ENCODE results near the gene GRAMD1A.

GRCh38 chr19:35066121-35066520 is 66.0 kb downstream of the GRAMD1A start:
- TF ChIP-seq CTCF (IDR thresholded peaks at IDR 0.05): no peak
- TF ChIP-seq POLR2AphosphoS5 (IDR thresholded peaks at IDR 0.05): no peak
- no peak for TF ChIP-seq POLR2A (IDR thresholded peaks at IDR 0.05)

All from breast epithelium (tissue), 3 donors.